ENCODE data around the gene AKT3.

DNA sequence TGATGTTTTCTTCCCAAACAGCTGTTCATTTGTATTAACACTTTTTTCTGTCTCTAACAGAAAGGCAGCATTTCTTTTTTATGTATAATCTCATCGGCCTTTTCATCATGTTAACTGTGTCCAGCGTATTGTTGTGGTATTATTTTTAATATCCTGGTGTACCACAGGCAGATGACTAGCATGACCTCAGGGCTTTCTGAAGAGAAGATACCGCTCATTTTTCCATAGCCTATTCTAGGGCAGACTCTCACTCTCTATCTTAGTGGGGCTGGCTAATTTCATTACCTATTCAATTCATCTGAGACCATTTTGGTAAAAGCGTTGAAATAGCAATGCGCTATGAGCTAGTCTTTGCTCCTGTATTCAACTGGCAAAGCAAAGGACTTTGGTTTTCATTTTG lies 384.3 kb downstream of the AKT3 start:
- TF ChIP-seq, protein P1, sequence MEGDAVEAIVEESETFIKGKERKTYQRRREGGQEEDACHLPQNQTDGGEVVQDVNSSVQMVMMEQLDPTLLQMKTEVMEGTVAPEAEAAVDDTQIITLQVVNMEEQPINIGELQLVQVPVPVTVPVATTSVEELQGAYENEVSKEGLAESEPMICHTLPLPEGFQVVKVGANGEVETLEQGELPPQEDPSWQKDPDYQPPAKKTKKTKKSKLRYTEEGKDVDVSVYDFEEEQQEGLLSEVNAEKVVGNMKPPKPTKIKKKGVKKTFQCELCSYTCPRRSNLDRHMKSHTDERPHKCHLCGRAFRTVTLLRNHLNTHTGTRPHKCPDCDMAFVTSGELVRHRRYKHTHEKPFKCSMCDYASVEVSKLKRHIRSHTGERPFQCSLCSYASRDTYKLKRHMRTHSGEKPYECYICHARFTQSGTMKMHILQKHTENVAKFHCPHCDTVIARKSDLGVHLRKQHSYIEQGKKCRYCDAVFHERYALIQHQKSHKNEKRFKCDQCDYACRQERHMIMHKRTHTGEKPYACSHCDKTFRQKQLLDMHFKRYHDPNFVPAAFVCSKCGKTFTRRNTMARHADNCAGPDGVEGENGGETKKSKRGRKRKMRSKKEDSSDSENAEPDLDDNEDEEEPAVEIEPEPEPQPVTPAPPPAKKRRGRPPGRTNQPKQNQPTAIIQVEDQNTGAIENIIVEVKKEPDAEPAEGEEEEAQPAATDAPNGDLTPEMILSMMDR (IDR thresholded peaks at IDR 0.05) = no peak
- no peak for TF ChIP-seq EZH2 (IDR thresholded peaks at IDR 0.05)

Measured in neural progenitor cell (in vitro differentiated cells).